GM23338 (cell line): Measurements from ENCODE around the gene BEND5. TPM values are rescaled to one million over a fixed set of nuclear protein-coding genes. Genes with fewer than 3 reads are reported as not detected.
A peak's percentile ranks its signal among the peaks of the same experiment; 100 is the strongest.

Source experiments
- ATAC-seq: fragments of 200-7000 bp; cut with Tn5 transposase; 3 replicates; pipeline ENCODE4 v1.9.1; 2020
- DNase-seq: peaks from one replicate; pipeline ENCODE4 v3.0.0-alpha.2; 2015; ENCODE audit warnings: low spot score
- H2AFZ ChIP-seq: fragments of 200-600 bp; sonication (generic); 2 replicates; pipeline ENCODE4 v1.8.0; 2016; ENCODE audit warnings: antibody characterized with exemption, mild to moderate bottlenecking, moderate library complexity
- H3F3A ChIP-seq: fragments of 200-600 bp; sonication (generic); replicated peaks from 2 replicates; pipeline ENCODE4 v1.8.0; 2017; ENCODE audit warnings: antibody characterized with exemption, mixed run types, low read depth
- H3K27ac ChIP-seq: fragments of 200-600 bp; sonication (generic); 2 replicates; pipeline ENCODE4 v1.6.1; 2016; ENCODE audit warnings: low read depth
- H3K27me3 ChIP-seq: fragments of 200-600 bp; sonication (generic); 2 replicates; pipeline ENCODE4 v1.8.0; 2016; ENCODE audit warnings: mild to moderate bottlenecking, mixed run types, moderate library complexity; ENCODE audit not compliant: insufficient read depth
- H3K36me3 ChIP-seq: fragments of 200-600 bp; sonication (generic); 2 replicates; pipeline ENCODE4 v1.8.0; 2016; ENCODE audit warnings: mild to moderate bottlenecking; ENCODE audit not compliant: insufficient read depth
- H3K4me1 ChIP-seq: fragments of 200-600 bp; sonication (generic); 2 replicates; pipeline ENCODE4 v1.8.0; 2016; ENCODE audit warnings: mild to moderate bottlenecking, moderate library complexity; ENCODE audit not compliant: insufficient read depth
- H3K4me2 ChIP-seq: fragments of 200-600 bp; sonication (generic); 2 replicates; pipeline ENCODE4 v1.7.1; 2017; ENCODE audit warnings: mixed run types
- H3K4me3 ChIP-seq: fragments of 200-600 bp; sonication (generic); 2 replicates; pipeline ENCODE4 v1.6.1; 2016; ENCODE audit warnings: mixed run types
- H3K79me2 ChIP-seq: fragments of 200-600 bp; sonication (generic); replicated peaks from 2 replicates; pipeline ENCODE4 v1.8.0; 2017; ENCODE audit warnings: mild to moderate bottlenecking; ENCODE audit not compliant: insufficient read depth
- H3K9me2 ChIP-seq: fragments of 200-600 bp; sonication (generic); 2 replicates; pipeline ENCODE4 v1.8.0; 2017; ENCODE audit not compliant: insufficient read depth
- H4K20me1 ChIP-seq: fragments of 200-600 bp; sonication (generic); replicated peaks from 2 replicates; pipeline ENCODE4 v1.8.0; 2017; ENCODE audit warnings: mild to moderate bottlenecking; ENCODE audit not compliant: insufficient read depth
- H3K27ac Mint-ChIP-seq: 2 replicates; pipeline ENCODE4 v1.8.0; 2020; ENCODE audit warnings: inconsistent platforms, mild to moderate bottlenecking, moderate library complexity, mixed read lengths
- H3K27me3 Mint-ChIP-seq: 3 replicates; pipeline ENCODE4 v1.8.0; 2022; ENCODE audit warnings: low read depth, mild to moderate bottlenecking, moderate library complexity, mixed read lengths, inconsistent platforms; ENCODE audit not compliant: insufficient read depth, poor library complexity
- H3K36me3 Mint-ChIP-seq: 3 replicates; pipeline ENCODE4 v1.8.0; 2021; ENCODE audit warnings: low read depth, mild to moderate bottlenecking, inconsistent platforms, moderate library complexity, mixed read lengths
- H3K4me1 Mint-ChIP-seq: 3 replicates; pipeline ENCODE4 v1.8.0; 2020; ENCODE audit warnings: mild to moderate bottlenecking, inconsistent platforms, mixed read lengths
- H3K4me3 Mint-ChIP-seq: 3 replicates; pipeline ENCODE4 v1.8.0; 2021; ENCODE audit warnings: moderate library complexity, mild to moderate bottlenecking, inconsistent platforms, mixed read lengths
- H3K9me3 Mint-ChIP-seq: 3 replicates; pipeline ENCODE4 v1.8.0; 2020; ENCODE audit warnings: moderate library complexity, mild to moderate bottlenecking, inconsistent platforms, mixed read lengths
- POLR2AphosphoS5 ChIP-seq: IDR thresholded peaks from 2 replicates; pipeline ENCODE4 v1.6.1; 2016; ENCODE audit warnings: antibody characterized with exemption, low read depth
- REST ChIP-seq: IDR thresholded peaks from one replicate; pipeline ENCODE4 v1.6.1; 2018; ENCODE audit warnings: antibody characterized with exemption; ENCODE audit not compliant: unreplicated experiment
- STAT1 ChIP-seq: IDR thresholded peaks from one replicate; pipeline ENCODE4 v1.6.1; 2016; ENCODE audit warnings: antibody characterized with exemption; ENCODE audit not compliant: unreplicated experiment
- polyA plus RNA-seq: library from polyadenylated mRNA; unstranded; fragments of >200 nt; fragmentation: Nextera tagmentation; extraction: Ambion mirVana; gene quantifications from 2 replicates; pipeline ENCODE4 v1.2.1, GENCODE V29; 2016
- total RNA-seq: library from RNA; depleted of rRNA; stranded (reverse); fragments of >200 nt; shearing (Covaris generic); gene quantifications from 2 replicates; pipeline ENCODE4 v1.2.3, GENCODE V29; 2014
- TF ChIP-seq, protein P1 (sequence below): fragments of 250-450 bp; sonication (Bioruptor Pico); IDR thresholded peaks from 2 replicates; pipeline ENCODE4 v1.5.0; 2020; ENCODE audit warnings: mild to moderate bottlenecking, moderate library complexity
- TF ChIP-seq, protein P2 (sequence below), 2 experiments: fragments of 200-600 bp in 1 of 2; sonication (generic) in 1 of 2; conservative IDR thresholded peaks; 2 replicates each; pipeline versions ENCODE4 v1.5.1 to v1.6.1; 2016 to 2017; ENCODE audit warnings: antibody characterized with exemption in 2 of 2, low read depth in 2 of 2, mild to moderate bottlenecking in 2 of 2, moderate library complexity in 1 of 2

Gene BEND5
- total and polyA plus RNA-seq, 2 experiments from 2014 or later = 6.8 to 12.3 TPM

DNA sequence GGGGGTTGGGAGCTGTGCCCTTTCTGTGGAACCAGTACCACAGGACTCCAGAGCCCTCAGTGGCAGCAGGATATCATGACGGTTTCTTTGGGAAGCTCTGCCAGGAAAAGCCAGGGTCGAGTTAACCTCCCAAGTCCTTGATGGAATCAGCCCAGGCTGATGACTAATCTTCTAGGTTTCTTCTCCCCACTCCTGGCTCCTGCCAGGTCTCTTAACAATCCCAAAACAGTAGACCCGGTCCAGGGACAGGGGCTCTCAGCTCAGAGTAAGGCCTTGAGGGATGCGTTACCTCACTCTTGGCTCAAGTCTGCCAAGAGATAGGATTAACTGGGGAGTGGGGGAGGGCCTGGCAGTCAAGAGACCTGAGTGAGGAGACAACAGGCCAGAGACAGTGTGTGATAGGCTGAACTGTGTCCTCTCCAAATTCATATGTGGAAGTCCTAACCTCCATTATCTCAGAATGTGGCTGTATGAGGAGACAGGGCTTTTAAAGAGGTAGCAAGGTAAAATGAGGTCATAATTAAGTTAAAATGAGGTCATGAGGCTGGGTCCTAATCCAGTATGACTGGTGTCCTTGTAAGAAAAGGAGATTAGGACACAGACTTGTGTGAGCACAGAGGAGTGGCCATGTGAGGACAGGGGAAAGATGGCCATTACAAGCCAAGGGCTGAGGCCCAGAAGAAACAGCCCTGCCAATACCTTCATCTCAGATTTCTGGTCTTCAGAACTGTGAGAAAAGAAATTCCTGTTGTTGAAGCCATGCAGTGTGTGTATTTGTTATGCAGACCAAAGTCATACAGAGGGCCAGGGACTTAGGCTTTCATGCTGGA, 95.0 kb downstream of the BEND5 start:
- Histone ChIP-seq H3K36me3 (no peaks in the 10 kb centered on the region), H3F3A (no peaks in the 10 kb centered on the region), H3K4me2 (no peak overlapping the region), H3K4me1 (no peaks in the 10 kb centered on the region), H3K79me2 (no peaks in the 10 kb centered on the region), H3K27ac (no peak overlapping the region), H4K20me1 (no peaks in the 10 kb centered on the region), H3K4me3 (no peak overlapping the region), H3K9me2 (no peaks in the 10 kb centered on the region), H3K27me3 (no peaks in the 10 kb centered on the region), H2AFZ (no peak overlapping the region; the same call in 1 of the 2 replicates)
- no peak for DNase-seq
- no peak overlapping the region for H3K27ac Mint-ChIP-seq
- peak; percentile 18 for ATAC-seq
- no peaks in the 10 kb centered on the region for H3K27me3 Mint-ChIP-seq
- no peak overlapping the region for H3K4me3 Mint-ChIP-seq
- peaks cover 16% of the 10 kb centered on the region for H3K4me1 Mint-ChIP-seq
- H3K9me3 Mint-ChIP-seq = no peaks in the 10 kb centered on the region
- no peak for TF ChIP-seq STAT1
- TF ChIP-seq, protein P1, sequence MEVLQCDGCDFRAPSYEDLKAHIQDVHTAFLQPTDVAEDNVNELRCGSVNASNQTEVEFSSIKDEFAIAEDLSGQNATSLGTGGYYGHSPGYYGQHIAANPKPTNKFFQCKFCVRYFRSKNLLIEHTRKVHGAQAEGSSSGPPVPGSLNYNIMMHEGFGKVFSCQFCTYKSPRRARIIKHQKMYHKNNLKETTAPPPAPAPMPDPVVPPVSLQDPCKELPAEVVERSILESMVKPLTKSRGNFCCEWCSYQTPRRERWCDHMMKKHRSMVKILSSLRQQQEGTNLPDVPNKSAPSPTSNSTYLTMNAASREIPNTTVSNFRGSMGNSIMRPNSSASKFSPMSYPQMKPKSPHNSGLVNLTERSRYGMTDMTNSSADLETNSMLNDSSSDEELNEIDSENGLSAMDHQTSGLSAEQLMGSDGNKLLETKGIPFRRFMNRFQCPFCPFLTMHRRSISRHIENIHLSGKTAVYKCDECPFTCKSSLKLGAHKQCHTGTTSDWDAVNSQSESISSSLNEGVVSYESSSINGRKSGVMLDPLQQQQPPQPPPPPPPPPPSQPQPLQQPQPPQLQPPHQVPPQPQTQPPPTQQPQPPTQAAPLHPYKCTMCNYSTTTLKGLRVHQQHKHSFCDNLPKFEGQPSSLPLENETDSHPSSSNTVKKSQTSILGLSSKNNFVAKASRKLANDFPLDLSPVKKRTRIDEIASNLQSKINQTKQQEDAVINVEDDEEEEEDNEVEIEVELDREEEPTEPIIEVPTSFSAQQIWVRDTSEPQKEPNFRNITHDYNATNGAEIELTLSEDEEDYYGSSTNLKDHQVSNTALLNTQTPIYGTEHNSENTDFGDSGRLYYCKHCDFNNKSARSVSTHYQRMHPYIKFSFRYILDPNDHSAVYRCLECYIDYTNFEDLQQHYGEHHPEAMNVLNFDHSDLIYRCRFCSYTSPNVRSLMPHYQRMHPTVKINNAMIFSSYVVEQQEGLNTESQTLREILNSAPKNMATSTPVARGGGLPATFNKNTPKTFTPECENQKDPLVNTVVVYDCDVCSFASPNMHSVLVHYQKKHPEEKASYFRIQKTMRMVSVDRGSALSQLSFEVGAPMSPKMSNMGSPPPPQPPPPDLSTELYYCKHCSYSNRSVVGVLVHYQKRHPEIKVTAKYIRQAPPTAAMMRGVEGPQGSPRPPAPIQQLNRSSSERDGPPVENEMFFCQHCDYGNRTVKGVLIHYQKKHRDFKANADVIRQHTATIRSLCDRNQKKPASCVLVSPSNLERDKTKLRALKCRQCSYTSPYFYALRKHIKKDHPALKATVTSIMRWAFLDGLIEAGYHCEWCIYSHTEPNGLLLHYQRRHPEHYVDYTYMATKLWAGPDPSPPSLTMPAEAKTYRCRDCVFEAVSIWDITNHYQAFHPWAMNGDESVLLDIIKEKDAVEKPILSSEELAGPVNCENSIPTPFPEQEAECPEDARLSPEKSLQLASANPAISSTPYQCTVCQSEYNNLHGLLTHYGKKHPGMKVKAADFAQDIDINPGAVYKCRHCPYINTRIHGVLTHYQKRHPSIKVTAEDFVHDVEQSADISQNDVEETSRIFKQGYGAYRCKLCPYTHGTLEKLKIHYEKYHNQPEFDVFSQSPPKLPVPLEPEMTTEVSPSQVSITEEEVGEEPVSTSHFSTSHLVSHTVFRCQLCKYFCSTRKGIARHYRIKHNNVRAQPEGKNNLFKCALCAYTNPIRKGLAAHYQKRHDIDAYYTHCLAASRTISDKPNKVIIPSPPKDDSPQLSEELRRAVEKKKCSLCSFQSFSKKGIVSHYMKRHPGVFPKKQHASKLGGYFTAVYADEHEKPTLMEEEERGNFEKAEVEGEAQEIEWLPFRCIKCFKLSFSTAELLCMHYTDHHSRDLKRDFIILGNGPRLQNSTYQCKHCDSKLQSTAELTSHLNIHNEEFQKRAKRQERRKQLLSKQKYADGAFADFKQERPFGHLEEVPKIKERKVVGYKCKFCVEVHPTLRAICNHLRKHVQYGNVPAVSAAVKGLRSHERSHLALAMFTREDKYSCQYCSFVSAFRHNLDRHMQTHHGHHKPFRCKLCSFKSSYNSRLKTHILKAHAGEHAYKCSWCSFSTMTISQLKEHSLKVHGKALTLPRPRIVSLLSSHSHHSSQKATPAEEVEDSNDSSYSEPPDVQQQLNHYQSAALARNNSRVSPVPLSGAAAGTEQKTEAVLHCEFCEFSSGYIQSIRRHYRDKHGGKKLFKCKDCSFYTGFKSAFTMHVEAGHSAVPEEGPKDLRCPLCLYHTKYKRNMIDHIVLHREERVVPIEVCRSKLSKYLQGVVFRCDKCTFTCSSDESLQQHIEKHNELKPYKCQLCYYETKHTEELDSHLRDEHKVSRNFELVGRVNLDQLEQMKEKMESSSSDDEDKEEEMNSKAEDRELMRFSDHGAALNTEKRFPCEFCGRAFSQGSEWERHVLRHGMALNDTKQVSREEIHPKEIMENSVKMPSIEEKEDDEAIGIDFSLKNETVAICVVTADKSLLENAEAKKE (CRISPR knock-in tag) = peak; percentile 88
- H3K36me3 Mint-ChIP-seq = no peaks in the 10 kb centered on the region; the same call in 2 of the 3 replicates

DNA sequence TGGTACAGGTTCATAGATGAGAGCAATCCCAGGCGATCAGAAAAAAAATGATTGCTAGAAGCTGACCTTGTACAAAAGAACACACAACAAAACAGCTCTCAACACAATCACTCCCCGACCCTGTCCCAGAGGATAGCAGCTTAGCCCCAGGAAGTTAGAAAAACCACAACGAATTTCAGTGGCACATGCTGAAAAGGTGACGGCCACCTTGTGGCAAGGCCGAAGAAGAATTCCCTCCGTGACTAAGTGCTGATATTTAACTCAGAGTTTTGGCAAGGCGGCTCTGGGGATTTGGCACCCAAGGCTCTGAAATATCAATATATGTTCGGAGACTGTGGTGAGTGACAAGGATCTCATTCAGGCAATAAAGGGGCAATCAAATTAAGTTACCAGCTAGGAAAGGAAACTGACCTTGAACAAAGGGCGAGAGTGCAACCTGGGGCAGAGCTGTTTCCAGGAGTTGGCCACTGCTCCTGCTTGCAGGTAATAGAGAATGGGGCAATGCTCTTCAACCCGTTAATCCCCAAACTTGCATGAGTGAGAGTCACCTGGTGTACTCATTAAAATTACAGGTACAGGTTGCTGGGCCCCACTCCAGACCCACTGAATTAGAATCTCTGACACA, 96.2 kb downstream of the BEND5 start:
- Mint-ChIP-seq H3K36me3 (no peaks in the 10 kb centered on the region), H3K27ac (no peak overlapping the region), H3K4me1 (peaks cover 14% of the 10 kb centered on the region), H3K9me3 (no peaks in the 10 kb centered on the region), H3K4me3 (no peak overlapping the region), H3K27me3 (no peaks in the 10 kb centered on the region)
- no peak overlapping the region for H3K4me3 ChIP-seq
- H3K36me3 ChIP-seq = no peaks in the 10 kb centered on the region
- H3F3A ChIP-seq = no peaks in the 10 kb centered on the region
- peak overlapping the region; percentile 76; the same call in 1 of the 2 replicates for H2AFZ ChIP-seq
- DNase-seq (peak; percentile 72), ATAC-seq (peak; percentile 37)
- no peaks in the 10 kb centered on the region for H4K20me1 ChIP-seq
- H3K27ac ChIP-seq = no peak overlapping the region
- H3K9me2 ChIP-seq = no peaks in the 10 kb centered on the region
- no peaks in the 10 kb centered on the region for H3K4me1 ChIP-seq
- H3K27me3 ChIP-seq = no peaks in the 10 kb centered on the region
- H3K79me2 ChIP-seq = no peaks in the 10 kb centered on the region
- H3K4me2 ChIP-seq = no peak overlapping the region
- TF ChIP-seq POLR2AphosphoS5 = no peak
- no peak for TF ChIP-seq REST
- TF ChIP-seq, protein P2, sequence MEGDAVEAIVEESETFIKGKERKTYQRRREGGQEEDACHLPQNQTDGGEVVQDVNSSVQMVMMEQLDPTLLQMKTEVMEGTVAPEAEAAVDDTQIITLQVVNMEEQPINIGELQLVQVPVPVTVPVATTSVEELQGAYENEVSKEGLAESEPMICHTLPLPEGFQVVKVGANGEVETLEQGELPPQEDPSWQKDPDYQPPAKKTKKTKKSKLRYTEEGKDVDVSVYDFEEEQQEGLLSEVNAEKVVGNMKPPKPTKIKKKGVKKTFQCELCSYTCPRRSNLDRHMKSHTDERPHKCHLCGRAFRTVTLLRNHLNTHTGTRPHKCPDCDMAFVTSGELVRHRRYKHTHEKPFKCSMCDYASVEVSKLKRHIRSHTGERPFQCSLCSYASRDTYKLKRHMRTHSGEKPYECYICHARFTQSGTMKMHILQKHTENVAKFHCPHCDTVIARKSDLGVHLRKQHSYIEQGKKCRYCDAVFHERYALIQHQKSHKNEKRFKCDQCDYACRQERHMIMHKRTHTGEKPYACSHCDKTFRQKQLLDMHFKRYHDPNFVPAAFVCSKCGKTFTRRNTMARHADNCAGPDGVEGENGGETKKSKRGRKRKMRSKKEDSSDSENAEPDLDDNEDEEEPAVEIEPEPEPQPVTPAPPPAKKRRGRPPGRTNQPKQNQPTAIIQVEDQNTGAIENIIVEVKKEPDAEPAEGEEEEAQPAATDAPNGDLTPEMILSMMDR (conservative IDR thresholded peaks at IDR 0.05; ENCODE audit: low read depth in 2 of 2) = peak; percentile 52
